Islet precursor cell (in vitro differentiated cells): ENCODE data around the gene RAB40C.

Experiments used
- DNase-seq: peaks from one replicate; pipeline ENCODE4 v3.0.0-alpha.2; 2018

RAB40C gene

DNA sequence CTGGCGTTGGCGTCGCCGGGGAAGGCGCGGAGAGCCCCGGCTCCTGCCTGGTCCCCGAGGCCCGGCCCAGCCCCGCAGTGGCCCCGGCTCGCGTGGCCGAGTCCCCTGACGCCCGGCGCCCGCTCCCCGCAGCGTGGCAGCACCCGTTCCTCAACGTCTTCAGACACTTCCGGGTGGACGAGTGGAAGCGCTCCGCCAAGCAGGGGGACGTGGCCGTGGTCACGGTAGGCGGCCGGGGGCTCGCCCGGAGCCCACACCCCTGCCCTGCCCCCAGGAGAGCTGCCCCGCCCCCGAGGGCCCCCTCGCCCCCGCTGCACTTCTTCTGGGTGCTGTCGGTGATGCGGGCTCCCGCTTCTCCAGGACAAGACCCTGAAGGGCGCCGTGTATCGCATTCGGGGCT is 59.8 kb downstream of the RAB40C start:
- no peak for DNase-seq

DNA sequence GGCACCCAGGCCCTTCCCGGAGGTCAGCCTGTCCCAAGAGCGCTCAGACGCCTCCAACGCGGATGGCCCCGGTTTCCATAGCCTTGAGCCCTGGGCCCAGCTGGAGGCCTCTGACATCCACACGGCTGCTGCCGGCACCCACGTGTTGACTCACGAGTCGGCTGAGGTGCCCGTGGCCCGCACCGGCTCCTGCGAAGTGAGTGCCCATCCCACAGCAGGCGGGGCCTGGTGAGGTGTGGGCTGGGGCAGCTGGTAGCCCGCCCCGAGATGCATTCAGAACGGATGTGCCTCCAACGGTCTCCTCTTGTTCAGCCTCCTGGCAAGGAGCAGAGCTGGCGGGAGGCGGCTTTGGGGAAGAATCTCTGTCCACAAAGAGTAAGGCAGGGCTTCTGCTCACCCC is 62.0 kb downstream of the RAB40C start:
- DNase-seq = no peak

DNA sequence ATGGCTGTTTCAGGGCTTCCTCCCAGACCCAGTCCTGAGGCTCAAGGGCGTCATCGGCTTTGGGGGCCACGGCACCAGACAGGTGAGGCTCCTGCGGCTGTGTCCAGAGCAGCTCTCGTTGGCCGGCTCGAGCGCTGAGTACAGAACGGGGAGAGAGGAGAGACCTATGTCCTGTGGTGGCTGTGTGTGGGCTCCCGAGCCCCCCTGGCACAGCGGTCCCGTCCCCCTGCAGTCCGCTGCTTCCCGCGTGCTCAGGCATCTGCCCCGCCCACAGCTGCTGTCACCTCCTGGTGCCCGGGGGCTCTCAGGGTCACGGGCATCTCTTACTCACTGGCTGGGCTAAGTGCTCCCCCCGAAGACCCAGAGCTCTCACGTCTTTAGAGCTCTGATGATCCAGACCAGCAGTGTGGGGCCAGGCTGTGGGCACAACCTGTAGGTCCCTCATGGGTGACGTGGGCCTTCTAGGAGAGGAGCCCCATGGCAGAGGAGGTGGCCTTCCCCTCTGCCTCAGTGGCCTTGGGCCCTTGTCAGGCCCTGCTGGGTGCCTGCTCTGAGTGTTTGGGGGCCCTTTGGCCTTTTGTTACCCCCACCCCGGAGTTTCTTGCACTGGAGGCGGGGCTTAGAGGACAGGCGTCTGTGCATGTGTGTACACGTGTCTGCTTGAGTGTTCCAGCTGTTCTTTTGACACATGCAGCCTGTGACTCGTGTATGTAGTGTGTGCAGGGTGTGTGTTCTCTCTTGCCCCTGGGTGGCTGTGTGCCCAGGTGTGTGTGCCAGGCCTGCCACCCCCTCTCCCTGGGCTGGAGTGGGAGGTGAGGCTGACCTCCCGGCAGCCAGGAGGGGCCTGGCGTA is 62.8 kb downstream of the RAB40C start:
- no peak for DNase-seq

DNA sequence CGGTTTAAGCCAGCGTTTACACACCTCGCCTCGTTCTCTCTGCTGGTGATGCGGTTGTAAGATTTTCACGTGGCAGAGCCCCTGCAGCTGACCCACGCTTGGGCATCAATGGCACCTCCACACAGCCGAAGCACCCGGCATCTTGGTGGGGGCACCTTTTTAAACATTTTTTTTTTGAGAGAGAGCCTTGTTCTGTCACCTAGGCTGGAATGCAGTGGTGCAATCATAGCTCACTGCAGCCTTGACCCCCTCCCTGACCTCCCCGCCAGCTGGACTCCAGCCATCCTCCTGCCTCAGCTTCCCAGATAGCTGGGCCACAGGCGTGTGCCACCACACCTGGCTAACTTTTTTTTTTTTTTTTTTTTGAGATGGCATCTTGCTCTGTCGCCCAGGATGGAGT is 64.2 kb downstream of the RAB40C start:
- no peak for DNase-seq

DNA sequence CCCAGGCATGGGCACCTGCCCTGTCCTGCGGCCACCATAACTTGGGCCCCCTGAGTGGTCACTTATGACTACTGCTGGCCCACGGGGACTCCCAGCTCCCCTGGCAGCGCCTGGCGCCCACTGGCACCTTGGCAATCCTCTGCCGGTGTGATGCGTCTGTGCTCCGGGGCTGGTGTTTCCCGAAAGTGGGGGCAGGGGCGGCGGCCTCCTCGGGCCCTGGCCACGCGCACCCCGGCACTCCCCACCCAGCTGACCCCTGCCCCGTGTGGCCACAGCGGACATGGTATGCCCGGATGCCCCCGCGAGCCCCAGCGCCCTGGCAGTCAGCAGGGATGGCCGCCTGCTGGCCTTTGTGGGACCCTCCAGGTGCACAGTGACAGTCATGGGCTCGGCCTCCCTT is 67.6 kb downstream of the RAB40C start:
- no peak for DNase-seq

DNA sequence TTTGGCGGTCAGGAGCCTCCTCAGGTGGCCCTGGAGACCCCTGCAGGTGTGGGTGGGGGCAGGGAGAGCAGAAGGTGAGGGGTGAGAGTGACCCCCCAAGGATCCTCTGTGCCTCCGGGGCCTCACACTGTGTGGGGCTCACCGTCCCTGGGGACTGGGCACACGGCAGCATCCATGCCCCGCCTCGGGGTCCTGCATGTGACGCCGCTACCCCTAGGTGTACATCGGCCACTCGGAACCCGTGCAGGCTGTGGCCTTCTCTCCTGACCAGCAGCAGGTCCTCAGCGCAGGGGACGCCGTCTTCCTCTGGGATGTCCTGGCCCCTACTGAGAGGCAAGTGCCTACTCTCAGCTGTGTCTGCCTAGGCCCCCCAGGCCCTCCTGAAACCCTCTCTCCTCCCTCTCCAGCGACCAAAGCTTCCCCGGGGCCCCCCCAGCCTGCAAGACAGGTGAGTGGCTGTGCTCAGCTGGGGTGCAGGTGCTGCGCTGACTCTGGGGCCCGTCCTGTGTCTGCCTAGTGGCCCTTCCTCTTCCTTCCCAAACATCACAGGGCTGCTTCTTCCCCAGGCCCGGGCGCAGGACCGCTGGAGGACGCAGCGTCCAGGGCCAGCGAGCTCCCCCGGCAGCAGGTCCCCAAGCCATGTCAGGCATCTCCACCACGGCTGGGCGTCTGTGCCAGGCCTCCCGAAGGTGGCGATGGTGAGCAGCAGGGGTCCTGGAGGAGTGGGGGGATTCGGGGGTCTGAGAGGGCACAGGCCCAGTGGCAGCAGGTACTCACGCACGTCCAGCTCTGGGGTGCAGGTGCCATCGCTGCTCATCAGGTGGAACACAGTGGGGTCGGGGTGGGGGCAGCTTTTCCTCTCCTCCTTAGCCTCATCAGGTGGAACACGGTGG is 69.1 kb downstream of the RAB40C start:
- no peak for DNase-seq

DNA sequence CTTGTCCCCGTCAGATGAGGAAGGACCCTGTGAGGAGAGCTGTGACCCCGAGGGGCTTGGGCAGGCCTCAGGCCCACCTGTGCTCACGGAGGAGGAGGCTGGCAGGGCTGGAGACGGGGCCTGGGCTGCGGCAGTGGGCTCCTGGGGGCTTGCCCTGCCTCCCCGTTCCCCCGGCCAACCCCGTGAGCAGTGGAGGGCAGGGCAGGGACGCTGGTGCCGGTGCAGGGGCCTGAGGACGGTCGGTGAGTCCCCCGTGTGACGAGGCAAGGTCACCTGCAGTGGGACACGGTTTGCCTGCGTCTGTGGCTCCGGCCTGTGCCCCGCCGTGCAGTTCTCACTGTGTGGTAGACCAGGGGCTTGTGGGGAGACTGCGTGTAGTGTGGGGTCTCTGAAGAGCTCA is 69.8 kb downstream of the RAB40C start:
- no peak for DNase-seq

DNA sequence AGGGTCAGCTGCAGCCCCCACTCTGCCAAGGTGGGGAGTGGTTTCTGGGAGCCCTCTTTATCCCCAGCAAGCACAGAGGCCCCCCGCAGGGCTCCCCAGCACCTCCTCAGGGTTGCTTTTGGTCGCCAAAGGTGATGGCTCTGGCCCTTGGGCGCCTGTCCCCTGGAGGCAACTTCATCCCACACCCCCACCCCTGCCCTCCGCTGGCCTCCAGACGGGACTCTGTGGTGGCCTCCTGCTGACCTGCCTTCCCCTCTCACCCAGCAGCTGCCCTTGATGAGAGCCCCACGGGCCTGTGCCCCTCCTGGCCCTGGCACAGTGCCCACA is 70.2 kb downstream of the RAB40C start:
- DNase-seq = no peak

DNA sequence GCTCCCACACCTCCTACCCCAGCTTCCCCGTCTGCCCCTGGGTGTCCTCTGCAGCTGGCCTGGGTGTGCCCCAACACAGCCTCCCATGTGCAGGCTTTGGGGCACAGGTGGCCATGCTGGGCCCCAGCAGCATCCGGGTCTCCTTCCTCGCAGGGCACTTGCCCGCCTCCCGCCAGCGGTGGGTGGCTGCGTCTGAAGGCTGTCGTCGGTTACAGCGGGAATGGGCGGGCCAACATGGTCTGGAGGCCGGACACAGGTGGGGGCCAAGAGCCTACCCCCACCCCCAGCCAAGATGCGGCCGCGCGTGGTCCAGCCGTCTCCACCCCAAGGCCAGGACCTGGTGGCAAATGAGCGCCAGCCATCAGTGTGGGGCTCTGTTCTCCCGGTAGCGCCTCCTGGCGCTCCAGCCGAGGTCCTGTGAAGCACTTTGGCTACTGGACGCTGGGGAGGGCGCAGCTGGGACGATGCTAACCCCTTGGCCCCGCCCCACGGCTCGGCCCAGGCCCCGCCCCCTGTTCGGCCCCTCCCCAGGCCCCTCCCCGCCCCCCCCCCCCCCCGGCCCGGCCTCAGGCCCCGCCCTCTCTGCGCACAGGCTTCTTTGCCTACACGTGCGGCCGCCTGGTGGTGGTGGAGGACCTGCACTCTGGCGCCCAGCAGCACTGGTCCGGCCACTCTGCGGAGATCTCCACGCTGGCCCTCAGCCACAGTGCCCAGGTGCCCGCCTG is 70.8 kb downstream of the RAB40C start:
- peak; percentile 96 for DNase-seq

DNA sequence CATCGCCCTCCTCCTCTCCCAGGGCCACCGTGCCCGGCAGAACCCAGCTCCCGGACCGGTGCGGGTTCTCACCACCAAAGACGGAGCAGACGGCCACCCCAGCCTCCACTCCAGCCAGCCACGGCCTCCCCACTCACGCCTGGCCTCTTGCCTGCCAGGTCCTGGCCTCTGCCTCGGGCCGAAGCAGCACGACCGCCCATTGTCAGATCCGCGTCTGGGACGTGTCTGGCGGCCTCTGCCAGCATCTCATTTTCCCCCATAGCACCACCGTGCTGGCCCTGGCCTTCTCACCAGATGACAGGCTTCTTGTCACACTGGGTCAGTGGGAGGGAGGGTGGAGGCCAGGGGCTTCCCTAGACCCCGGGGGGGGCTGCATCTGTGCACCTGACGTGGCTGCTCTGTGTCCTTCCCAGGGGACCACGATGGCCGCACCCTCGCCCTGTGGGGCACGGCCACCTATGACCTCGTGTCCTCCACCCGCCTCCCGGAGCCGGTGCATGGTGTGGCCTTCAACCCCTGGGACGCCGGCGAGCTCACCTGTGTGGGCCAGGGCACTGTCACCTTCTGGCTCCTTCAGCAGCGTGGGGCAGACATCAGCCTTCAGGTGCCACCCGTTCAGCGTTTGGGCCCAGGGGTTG is 71.4 kb downstream of the RAB40C start:
- no peak for DNase-seq

DNA sequence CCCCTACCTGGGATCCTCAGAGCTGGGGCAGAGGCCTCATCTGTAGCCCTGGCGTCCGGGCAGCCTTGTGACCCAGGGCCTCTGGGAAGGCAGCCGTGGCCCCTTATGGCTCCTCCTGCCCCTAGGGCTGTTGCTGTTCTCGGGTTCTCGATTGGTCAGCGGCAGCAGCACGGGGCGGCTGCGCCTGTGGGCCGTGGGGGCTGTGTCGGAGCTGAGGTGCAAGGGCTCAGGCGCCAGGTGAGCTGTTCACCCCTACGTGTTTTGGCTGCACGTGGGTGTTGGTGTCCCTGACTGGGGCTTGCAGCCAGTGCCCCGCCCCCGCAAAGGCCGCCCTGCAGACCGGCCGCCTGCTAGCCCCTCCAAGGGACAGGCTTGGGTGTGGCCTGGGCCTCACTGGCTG is 72.2 kb downstream of the RAB40C start:
- DNase-seq = no peak

DNA sequence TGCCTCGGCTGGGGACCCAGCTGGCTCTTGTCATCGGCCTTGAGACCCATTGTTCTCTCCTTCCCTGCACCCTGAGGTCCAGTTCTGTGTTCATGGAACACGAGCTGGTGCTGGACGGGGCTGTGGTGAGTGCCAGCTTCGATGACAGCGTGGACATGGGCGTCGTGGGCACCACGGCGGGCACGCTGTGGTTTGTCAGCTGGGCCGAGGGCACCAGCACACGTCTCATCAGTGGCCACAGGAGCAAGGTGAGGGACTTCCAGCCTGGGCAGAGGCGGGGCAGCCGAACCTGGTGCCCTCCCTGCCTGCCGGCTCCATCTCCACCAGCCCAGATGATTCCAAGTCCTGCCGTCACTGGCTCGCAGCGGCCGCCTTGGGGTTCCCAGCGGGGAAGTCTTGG is 72.7 kb downstream of the RAB40C start:
- no peak for DNase-seq

DNA sequence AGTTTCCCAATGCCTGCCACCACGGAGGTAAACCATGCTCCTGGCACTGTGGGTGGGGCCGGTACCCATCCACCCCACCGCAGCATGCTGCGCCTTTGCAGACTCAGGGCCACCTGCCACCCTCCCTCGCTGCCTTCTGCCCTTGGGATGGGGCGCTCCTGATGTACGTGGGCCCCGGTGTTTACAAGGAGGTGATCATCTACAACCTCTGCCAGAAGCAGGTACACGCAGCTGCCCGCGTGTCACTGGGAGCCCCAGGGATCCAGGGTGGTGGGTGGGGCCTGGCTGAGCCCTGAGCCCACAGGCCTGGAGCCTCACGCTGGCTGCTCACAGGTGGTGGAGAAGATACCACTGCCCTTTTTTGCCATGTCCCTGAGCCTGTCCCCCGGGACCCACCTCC is 76.7 kb downstream of the RAB40C start:
- DNase-seq = no peak

DNA sequence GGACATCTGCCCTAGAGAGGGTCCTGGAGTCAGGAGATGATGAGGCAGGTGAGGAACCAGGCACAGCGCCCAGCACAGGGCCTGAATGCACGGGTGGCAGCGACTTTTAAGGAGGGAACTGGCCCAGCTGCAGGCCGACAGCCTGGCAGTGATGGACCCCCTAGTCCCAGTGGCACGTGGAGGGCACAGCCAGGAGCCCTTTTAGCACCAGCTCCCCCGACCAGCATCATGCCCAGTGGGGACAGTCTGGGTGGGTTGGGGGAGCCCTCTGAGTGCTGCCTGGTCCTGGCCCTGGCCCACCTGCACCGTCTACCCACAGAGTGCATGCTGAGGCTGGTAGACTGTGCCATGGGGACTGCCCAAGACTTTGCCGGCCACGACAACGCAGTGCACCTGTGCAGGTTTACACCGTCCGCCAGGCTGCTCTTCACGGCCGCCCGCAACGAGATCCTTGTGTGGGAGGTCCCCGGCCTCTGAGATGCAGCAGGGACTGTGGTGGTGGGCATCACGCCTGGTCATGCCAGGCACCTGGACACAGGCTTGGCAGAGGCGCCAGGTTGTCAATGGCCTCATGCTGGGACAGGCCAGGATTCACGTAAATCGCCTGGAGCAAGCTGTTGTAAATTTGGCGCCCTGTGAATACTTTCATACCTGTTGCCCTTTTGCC is 77.4 kb downstream of the RAB40C start:
- no peak for DNase-seq

DNA sequence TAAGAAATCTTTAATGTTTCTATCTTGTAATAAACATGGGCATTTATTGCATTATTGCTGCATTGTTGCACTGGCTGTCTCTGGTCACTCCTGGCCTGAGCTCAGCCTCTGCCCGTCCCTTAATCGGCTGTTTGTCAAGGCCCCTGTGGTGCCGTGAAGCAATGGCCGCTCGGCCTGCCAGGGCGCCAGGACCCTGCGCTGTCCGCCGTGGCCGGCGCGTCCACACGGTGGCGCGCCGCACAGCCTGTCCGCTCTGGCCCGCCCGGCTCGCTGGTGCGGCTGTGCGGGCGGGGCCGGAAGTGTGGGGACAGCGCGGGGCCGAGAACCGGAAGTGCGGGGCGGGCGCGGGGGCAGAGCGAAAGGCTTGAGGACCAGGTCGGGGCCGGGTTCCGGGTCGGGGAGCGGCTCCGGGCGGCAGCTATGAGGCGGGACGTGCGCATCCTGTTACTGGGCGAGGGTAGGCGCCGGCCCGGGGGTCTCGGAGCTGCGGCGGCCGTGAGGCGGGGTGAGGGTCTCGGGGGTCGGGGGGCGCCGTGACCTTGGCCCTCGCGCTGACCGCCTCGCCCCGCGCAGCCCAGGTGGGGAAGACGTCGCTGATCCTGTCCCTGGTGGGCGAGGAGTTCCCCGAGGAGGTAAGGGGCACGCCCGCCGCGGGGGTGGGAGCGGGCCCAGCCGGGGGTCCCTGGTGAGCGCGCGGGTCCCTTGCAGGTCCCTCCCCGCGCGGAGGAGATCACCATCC is 78.1 kb downstream of the RAB40C start, which contains the start of gene RHOT2:
Gene RHOT2 (plus strand): TSS at position 353 of the 739 bp plus-strand sequence. CDS start 68 bp downstream, at position 421.
- peak; percentile 96 for DNase-seq

DNA sequence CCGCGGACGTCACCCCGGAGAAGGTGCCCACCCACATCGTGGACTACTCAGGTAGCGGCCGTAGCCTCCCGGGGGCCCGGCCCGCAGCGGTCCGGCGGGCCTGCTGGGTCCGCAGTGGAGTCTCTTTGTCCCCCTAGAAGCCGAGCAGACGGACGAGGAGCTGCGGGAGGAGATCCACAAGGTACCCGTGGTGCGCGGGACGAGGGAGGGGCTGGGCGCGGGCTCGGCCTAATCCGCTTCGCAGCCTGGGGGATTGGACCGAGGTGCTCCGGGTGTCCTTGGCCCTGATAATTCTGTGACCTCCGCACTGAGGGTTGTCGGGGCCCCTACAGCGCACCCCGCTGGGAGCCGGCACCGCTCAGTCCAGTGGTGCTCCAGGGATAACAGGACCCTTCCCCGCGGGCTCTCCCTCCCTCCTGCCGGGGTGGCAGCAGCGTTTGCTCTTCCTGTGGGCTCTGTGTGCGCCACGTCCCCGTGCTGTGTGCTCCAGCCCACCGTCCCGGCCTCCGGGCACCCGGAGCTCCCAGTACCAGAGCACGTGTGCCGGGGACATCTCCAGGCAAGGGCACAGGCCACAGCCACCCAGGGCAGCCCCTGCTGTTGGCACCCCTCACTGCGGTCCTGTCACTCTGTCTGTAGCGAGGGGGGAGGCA is 78.8 kb downstream of the RAB40C start:
- DNase-seq = no peak

DNA sequence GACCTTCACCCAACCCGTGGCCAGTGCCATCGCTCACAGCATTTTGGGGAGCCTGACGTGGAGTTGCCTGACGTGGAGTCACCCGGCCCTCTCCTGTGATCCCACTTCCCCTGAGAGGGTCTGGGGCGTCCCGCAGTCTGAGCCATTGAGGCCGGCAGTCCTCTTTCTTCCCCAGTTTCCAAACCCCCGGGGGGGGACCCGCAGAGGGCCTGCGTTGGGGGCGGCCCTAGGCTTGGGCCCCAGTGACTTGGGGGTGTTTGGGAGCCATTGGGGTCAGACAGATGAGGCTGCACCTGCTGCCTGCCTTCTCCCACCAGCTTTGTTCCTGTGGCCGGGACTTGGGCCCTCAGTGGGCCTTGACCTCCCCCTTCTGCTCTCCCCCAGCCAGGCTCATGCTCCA is 79.8 kb downstream of the RAB40C start:
- DNase-seq = no peak

DNA sequence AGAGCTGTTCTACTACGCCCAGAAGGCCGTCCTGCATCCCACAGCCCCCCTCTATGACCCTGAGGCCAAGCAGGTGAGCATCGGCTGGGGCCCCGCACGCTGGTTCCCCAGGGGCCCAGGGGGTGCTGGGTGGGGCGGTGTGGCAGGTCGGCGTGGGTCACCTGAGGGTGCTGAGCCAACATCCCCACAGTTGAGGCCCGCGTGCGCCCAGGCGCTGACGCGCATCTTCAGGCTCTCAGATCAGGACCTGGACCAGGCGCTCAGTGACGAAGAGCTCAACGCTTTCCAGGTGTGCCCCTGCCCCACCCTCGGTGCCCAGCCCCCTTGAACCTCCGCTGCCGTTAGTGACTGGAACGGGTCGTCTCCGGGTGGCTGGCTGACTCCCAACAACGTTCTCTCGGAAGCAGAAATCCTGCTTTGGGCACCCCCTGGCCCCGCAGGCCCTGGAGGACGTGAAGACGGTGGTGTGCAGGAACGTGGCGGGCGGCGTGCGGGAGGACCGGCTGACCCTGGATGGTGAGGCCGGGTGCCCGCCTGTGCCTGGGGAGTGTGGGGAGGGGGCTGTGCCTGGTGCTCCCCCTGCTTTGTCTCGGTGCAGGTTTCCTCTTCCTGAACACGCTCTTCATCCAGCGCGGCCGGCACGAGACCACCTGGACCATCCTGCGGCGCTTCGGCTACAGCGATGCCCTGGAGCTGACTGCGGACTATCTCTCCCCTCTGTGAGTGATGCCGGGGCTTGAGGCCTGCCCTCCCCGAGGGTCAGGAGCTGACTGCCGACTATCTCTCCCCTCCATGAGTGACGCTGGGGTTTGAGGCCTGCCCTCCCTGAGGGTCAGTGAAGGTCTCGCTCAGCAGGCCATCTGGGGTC is 80.9 kb downstream of the RAB40C start:
- DNase-seq = no peak

DNA sequence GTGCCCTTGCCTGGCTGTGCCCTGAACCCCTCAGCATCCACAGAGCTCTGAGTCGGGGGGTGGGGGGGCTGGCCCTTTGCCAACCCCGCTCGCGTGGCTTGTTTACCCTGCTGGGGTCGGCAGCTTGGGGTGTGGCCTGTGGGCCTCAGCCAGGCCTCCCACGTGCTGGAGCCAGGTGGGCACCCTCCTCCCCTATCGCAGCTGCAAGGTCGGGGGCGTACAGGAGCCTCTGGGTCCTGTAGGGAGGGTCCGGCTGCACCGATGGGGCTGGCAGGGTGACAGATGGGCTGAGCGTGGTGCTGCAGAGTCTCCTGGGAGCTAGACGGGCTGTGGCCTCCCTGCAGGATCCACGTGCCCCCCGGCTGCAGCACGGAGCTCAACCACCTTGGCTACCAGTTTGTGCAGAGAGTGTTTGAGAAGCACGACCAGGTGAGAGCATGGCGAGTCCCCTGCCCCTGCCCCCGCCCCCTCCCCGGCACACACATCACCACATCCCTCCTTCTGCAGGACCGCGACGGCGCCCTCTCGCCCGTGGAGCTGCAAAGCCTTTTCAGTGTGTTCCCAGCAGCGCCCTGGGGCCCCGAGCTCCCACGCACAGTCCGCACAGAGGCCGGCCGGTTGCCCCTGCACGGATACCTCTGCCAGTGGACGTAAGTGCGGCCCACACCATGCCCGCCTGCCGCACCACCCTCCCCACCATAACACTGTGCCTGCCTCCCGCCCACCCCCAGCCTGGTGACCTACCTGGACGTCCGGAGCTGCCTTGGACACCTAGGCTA is 81.7 kb downstream of the RAB40C start:
- no peak for DNase-seq
